ENCODE results near the gene CNTD1.

GRCh38 chr17:42806249-42806648 is 7.6 kb downstream of the CNTD1 start:
- TF ChIP-seq CTCF (IDR thresholded peaks at IDR 0.05; ENCODE audit: borderline replicate concordance, extremely low read depth, low read length, poor library complexity, severe bottlenecking) (no peak), EZH2 (IDR thresholded peaks at IDR 0.05; ENCODE audit: borderline replicate concordance, low read depth, low read length, severe bottlenecking) (no peak)
